Measurements from ENCODE around the gene HAUS3.
A peak's percentile ranks its signal among the peaks of the same experiment; 100 is the strongest.

Gene HAUS3

DNA sequence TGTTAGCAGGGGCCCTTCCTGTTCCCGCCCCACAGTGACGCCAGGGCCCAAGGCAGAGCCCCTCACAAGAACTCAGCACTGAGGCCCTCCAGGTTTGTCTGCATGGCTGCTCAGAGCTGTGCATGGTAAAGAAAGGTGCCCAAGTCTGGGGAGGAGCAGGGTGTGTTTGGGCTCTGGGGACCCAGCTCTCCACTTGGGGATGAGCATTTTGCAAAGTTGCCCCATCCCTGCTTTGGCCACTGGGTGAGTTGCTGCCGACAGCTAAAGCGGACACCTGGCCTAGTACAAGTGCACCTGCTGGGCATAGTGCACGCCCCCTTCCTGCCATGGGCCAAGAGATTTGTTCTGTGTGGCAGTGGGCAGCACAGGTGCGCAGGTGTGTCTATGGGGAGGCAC lies 22.0 kb upstream of the HAUS3 start:
- no peak for DNase-seq (ENCODE audit: low spot score)

DNA sequence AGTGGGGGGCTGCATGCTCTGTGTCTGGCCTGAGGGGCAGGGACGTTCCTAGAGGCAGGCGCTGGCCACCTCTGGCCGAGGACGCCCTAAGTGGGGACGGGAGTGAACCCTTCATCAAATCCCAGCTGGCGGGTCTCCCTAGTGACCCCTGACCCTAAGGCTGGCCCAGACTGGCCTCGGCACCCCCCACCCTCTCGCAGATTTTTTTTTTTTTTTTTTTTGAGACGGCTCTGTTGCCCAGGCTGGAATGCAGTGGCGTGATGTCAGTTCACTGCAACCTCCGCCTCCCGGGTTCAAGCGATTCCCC lies 21.0 kb upstream of the HAUS3 start:
- no peak for DNase-seq (ENCODE audit: low spot score)

DNA sequence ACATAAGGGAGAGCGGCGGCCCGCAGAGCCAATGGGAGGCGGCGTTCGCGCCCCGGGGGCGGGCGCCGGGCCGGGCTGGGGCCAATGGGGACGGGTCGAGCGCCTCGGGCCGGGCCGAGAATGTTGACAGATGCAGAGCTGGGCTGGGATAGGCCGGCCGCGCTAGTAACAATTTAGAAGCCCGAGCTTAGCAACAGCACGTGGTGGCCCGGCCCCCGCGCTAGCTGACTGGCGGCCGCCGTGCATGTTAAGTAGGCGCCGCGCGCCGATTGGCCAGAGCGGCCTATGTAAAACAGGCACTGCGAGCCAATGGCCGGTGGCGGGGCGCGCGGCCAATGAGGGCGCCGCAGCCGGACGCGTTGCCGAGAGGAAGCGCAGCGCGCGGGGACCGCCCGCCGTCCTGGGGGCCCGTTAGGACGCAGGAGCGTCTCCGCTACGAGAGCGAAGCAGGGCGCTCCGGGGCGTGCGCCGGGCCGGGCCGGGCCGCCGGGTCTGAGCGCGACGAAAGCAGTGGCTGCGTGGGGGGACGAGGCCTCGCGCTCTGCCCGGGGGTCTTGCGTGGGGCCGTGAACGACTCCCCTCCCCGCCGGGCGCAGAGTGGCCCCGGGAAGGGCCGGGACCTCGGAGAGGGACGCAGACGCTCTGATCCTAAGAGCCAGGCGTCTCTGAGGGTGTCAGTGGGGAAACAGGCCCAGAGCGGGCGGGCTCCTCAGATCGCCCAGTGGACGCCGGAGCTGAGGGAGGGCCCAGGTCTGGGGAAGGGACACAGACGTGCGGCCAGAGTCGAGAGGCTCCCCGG lies 20.4 kb upstream of the HAUS3 start:
- peak; percentile 96 for DNase-seq (ENCODE audit: low spot score)

DNA sequence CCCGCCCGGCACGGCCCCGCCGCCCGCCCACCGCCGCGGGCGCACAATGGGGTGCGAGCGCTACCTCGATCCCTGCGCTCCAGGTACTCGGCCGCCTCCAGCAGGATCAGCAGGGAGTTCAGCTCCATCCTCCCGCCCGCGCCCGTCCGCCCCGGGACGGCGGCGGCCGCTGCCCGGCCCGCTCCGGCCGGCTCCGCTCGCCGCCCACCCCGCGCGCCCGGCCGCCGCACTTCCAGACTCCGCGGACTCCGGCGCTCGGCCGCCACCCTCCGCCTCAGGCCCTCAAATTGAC lies 19.9 kb upstream of the HAUS3 start, which contains the start of gene MXD4:
Gene MXD4, minus strand, starts transcription at position 257 of the 292 bp plus-strand sequence. Its CDS starts 129 bp downstream, at position 128.
- no peak for DNase-seq (ENCODE audit: low spot score)

DNA sequence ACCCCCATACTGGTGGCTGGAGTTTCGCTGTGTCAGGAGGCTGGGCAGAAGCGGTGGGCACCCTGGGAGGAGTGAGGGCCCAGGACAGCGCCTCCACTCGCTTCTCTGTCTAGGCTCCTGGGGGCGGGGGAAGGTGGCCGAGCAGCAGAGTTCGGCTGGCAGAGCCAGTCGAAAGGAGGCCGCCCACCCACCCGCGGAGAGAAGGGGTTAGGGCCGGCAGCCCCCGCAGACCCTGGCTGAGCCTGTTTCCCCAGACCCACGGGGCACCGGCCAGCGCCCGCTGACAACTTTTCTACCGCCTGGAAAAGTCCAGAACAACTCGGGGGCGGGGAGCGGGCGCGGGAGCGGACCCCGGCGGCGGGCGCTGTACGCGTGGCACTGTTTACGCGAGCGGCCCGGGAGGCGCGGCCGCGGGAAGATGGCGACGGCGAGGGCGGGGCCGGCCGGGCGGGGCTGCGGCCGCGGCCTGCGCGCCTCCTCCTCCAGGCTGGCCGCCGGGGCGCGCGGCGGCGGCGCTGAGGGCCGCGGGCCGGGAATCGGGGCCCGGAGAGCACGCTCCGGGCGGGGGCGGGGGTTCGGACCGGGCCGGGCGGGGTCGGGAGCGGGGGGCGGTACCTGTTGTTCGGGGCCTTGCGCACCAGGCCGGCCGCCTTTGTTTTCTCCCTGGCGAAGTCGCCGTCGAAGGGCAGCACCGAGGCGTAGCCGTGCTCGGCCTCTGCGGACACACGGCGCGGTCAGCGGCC lies 19.4 kb upstream of the HAUS3 start:
- DNase-seq (ENCODE audit: low spot score), result peak; percentile 86

DNA sequence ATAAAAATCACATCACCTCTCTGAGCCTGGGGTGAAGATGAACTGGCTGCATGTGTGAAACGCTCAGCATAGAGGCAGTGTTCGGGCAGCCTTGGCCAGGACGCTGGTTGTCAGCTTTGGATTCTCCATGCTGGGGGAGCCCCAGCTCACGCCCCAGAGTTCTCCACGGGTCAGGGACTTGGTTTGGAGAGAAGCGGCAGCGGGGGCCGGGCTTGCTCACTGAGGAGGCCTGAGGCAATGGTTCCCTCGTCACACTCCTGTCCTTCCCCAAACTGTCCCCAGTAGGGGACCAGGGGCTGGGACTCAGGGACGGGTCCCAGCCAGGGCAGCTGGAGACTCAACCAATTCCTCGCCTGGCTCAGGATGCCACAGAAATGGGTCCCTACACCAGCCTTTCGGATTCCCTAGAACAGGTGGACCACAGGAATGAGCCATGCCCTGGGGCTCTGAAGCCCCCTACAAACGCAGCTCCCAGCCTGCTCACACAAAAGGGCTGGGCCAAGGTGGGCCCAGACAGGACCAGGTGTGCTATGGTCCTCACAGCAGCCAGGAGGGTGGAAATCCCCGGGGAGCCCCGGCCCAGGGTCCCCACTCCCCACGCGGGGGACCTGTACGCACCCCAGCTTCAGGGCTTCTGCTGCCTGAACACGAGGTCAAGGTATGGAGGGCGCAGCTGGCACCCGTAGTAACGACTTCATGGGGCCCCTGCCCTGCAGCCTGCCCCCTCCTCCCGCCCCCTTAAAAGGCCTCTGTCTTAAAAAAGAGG lies 18.6 kb upstream of the HAUS3 start:
- DNase-seq (ENCODE audit: low spot score), result no peak

DNA sequence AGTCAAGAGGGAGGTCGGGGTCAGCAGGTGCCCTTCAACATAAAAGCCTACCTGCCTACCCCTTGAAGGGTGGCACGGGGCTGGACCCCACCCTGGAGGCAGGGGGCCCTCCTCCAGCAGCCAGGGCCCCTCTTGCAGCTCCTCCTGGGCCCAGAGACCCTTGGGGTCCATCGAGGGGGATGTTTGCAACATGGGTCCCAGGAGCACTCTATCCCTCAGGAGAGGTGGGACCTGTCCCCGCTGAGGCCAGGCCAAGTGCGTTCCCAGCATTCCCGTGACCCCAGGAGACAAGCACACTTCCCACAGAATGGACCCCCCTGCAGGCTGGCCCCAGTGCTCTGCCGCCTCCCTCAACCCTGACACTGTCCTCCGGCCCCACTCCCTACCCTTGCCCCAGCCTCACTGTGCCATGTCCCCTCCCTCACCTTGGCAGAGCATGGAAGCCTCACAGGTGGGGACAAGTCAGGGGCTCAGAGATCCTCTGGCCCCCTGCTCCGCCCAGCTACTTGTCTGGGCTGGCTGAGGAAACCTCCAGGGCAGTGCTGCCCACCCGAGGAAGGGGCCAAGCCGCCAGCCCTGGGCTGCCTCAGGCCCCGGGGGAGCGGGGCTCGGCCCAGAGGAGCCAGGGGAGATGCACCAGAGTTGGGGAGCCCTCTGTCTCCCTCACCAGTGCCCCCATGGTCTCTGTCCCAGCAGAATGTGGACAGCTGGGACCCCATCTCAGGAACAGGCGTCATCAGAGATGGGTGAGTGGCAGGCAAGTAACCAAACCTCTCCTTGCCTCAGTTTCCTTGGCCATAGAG lies 17.8 kb upstream of the HAUS3 start:
- no peak for DNase-seq (ENCODE audit: low spot score)

DNA sequence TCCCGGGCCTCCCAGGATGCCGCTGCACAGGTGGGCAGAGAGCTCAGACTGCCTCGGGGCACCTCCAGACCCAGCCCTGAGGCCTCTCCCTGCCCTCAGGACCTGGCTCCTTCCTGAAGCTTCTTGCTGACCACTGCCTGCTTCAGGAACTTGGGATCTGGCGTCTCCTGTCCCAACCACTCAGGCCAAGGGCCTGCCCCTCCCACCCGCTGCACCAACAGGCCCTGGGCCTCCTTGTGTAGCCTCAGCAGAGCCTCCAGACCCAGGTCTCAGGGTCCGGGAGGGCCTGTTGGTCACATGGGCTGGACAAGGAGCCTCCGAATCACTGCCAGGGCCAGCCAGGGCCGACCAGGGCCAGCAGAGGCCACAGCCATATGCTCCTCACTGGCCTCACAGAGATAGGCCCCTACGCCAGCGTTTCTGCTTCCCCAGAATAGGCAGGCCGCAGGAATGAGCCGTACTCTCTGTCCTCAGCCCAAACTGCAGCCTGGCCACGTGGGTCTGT lies 17.2 kb upstream of the HAUS3 start:
- DNase-seq (ENCODE audit: low spot score), result no peak

DNA sequence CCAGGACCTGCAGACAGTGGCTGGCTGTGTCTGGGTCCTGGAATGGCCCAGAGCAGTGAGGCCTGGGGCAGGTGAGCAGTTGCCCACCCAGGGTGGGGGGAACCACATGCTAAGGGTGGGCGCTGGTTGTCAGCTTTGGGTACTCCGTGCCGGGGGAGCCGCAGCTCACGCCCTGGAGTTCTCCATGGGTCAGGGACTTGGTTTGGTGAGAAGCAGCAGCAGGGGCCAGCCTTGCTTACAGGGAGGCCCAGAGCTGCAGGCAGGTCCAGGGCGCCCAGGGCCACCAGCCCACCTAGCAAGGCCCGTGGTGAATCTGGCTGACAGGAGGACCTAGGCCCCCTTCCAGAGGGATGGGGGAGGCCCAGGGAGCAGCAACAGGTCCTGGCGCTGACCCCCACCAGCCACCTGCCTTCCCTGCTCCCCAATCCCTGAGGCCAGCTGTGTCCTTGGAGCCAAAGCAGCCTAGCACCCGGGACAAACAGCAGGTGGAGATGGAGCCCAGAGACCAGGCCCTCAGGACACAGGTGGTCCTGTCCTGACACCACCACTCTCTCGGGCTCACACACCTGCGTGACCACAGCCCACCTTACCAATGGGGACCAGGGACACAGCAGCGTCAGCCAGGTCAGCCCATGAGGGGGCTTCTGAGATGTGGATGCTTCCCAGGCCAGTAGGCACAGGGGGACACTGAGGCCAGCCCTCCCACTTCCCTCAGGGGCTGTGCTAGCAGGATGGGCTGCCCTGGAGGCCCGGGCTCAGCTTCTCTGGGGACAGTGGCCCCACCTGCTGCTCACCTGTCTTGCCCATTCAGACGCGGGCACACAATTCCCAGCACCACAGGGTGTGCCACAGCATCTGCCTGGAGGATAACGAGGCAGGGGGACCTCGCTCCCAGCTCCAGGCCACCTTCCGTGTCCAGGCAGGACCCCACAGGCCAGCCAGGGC lies 16.4 kb upstream of the HAUS3 start:
- peak; percentile 1 for DNase-seq (ENCODE audit: low spot score)

DNA sequence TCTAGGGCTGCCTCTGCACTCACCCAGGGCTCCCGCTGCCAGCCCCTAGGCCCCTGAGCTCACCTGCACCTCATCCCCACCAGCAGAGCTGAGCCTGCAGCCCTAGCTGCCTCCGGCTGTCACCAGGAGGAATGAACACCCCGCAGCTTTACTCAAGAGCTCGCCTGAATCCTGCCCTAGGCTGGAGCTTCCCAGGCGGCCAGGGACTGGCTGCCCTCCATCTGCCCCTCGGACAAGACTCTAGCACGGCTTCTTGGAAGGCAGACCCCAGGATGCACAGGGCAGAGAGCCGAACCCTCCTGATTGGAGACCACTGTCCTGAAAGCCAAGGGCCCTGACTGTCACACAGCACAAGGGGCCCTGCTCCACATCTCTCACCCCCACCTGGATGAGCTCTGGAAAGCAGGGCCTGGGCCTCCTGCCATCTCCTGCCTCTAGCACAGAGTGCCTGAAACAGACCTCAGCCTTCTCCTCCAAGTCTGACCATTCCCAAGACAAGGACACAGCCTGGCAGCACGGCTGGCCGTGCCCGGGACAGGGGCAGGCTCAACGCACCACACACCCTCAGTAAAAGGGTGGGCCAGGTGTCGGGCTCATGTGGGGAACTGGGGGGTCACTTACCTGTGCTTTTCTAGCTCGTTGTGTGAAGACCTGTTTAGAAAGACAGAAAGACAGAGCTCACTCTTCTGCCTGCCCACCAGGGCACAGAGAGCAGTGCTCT lies 15.6 kb upstream of the HAUS3 start:
- peak; percentile 1 for DNase-seq (ENCODE audit: low spot score)

DNA sequence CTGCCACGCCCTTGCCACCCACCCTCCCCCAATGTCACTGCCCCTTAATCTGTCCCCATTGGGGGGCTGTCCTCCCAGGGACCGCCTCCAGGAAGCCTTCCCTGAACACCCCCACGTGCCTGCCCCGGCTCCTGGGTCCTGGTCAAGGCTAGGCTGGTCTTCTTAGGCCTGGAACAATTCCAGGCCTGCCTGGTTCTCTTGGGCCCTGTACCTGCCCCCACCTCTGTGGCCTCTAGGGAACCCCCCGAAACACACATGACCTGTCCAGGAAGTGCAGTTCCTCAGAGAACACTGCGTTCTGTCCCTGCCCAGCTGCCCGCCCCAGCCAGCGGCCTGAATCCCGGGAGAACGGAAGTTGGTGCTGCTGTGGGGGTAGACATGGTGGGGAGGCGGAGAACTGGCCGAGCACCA lies 14.9 kb upstream of the HAUS3 start:
- DNase-seq (ENCODE audit: low spot score), result no peak

DNA sequence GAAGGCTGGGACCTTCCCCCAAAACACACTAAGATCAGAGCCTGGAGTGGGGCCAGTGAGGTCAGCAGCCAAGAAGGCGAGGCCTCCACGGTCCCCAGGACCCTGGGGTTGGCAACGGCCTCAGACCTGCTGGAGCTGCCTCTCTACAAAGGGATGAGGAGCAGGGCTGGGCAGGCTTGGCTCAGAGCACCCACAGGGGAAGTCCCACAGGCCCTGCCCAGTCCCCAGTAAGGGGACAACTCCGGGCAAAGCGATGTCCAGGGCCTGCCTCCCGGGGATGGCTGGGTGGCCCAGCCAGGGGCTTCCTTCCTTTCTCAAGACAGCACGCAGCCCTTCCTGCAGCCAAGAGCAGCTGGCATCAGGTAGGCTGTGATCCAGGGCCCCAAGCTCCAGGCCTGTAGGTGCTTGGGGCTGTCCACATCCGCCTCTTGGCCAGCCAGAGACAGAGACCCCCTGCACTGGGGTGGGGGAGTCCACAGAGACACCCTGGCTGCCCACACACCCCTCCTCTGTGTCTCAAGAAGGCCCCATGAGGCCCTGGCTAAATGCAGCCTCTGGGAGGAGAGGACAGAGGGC lies 14.3 kb upstream of the HAUS3 start:
- DNase-seq (ENCODE audit: low spot score), result peak; percentile 3

DNA sequence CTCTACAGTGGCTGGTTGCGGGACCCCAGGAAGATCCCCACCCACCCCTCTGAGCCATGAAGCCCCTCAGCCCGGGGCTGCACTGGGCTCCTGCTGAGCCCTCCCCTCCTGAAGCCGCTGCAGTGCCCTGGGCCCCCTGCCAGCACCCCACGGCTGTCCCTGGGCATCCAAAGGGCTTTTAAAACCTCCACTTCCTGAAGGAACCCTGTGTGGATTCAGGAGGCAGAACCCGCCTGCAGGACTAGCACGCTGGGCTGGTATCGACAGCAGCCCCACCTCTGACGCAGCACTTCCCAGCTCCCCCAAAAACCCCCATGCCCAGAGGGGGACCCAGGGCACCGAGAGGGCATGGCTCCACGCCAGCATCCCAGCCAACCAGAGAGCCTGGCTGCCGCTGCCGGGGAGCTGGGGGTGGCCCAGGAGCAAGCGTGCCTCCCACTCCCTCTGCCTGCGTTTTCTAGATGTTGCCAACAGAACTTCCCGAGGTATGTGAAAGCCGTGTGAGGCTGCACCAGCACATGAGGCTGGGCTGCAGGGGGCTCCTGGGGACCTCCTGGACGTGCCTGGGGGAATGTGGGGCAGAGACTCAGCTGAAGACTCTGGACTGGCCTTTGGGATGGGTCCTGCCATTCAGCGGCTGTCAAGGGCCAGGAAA lies 13.7 kb upstream of the HAUS3 start:
- DNase-seq (ENCODE audit: low spot score), result peak; percentile 9

DNA sequence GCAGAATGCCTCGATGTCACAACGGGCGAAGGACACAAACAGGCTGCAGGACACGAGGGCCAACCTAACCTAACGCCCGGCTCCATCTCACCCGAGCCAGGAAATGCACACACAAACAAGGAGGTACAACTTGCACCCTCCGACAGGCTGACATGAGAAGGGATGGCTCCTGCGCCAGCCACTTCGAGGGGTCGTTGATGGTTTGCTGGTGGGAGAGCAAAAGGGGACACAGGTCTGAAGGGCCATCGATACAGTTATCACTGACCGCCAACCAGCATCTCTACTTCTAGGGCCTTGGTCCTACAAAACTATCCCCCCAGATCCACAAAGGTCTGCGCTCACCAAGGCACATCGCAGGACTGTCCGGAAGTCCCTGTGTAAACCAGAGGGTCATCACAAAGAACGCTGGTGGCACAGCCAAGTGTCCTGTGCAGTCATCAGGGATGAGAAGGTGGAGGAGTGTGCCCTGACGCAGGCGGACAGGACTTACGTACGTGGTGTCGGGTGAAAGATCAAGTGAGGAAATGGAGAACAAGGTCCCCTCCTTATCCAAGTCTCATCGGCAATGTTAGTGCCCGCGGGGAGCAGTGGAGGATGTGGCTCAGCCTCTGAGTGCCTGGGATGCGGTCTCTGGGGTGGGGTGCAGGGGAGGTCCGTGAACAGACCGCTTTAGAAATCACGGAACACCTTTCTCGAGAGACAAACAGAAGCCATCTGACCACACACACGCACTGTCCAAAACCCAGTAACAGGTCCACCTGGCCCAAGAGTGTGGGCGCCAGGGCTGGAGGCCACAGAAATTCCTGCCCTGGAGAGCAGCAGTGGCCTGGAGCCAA lies 13.0 kb upstream of the HAUS3 start:
- peak; percentile 2 for DNase-seq (ENCODE audit: low spot score)

DNA sequence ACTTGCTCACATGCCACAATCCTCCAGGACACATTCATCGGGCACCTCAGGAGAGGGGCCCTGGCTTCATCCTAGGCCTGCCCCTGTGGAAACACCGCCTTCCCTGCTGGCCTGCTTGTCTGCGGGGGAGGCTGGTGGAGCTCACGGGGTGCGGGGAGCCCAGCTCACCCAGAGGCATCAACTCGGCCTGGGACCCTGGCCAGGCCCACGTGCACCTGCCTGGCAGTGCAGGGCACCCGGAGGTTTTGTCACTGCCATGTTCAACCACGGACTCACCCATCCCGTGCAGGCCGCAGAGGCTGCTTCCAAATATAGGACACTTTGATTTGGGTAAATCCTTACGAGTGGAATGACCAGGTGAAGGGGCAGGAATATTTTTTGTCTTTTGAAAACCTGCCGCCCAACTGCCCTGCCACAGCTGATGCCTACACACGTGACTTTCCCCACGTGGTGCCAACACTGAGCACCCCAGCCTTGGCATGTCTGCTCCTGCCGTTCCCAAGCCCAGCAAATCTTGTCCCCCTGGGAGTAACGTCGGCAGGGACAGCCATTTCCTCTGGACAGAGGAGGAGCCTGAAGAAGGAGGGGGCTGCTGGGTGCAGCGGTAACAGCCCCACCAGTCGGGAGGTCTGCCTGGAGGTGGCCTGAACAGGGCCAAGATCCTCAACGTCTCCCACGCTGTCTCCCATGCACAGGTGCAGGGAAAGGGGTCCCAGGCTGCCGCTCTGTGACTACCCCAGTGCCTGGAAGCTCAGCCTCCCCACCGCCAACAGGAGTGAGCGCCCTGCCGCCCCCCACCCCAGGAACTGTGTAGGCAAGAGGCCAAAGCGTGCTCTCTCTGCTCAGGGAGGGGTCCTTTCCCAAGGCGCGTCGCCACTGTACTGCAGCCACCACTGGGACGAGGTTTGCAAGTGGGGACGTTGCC lies 11.5 kb upstream of the HAUS3 start:
- DNase-seq (ENCODE audit: low spot score), result peak; percentile 6

DNA sequence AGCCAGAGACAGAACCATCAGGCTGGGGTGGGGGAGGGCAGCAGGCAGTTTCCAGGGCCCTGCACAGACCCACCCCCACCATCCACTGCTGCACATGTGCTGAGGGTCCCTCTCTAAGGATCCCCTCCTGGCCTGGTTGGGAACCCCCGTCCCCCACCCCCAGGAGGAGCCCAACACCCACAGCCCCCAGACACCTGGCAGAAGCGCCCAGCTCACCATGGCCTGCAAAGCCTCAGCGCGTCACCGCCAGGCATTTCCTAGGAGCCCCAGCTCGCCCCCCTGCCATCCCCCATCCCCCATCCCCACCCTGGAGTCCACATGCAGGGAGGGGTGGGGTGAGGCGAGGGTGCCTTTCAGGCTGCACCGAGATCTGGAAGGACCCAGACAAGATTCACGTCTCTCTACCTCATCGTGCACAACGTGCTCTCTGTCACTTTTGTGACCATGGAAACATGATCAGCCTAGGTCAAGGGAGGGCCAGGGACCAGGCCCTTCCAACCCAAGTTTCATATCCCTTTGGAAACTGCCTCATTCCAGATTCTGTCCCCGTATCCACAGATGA lies 10.7 kb upstream of the HAUS3 start:
- DNase-seq (ENCODE audit: low spot score), result peak; percentile 11
